Lower leg skin (tissue), 3 donors: Measurements from ENCODE around the gene BCL7A.

Experiments used
- CTCF ChIP-seq, 3 donors: fragments of 450-650 bp; IDR thresholded peaks; one replicate each; pipeline ENCODE4 v1.5.1; 2016; ENCODE audit warnings: antibody characterized with exemption in 3 of 3, mild to moderate bottlenecking in 3 of 3, moderate library complexity in 2 of 3
- POLR2A ChIP-seq, 2 donors: fragments of 450-650 bp; IDR thresholded peaks; one replicate each; pipeline ENCODE4 v1.6.1; 2016 to 2017; ENCODE audit warnings: antibody characterized with exemption in 2 of 2, mild to moderate bottlenecking in 1 of 2, moderate library complexity in 1 of 2

DNA sequence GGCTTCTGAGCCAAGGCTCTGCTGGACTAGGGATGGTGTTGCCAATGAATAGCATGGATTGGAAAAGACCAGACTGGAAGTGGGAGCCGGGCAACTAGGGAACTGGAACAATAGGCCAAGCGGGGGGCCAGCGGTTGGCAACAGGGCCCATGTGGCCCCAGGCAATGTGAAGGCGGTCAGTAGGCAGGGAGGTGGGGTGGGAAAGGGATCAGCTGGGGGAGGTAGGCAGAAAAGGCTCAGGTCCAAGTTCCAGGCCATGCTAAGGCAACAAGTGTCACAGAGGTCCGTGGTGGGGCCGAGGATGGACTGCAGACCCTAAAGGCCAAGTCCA is 42.0 kb downstream of the BCL7A start:
- TF ChIP-seq CTCF (IDR thresholded peaks at IDR 0.05) (peak in 1 of 3 donors; percentile 50), POLR2A (IDR thresholded peaks at IDR 0.05) (no peak)
